Fibroblast of skin of right quadriceps (primary cell): ENCODE results near the gene GALNT7.

Experiments
- DNase-seq: peaks from one replicate; pipeline ENCODE4 v3.0.0-alpha.2; 2013

GALNT7 gene

GRCh38 chr4:173365359-173365996 is 196.9 kb downstream of the GALNT7 start:
- no peak for DNase-seq

GRCh38 chr4:173367285-173367684 is 198.7 kb downstream of the GALNT7 start:
- peak; percentile 2 for DNase-seq

GRCh38 chr4:173367946-173368345 is 199.3 kb downstream of the GALNT7 start:
- peak; percentile 10 for DNase-seq

- no peak for DNase-seq
Measured at GRCh38 chr4:173370130-173370476, 201.5 kb downstream of the GALNT7 start.

- peak; percentile 99 for DNase-seq
Measured at GRCh38 chr4:173370477-173371291, 202.1 kb downstream of the GALNT7 start, which contains the start of gene SAP30. Gene SAP30, plus strand, starts transcription at chr4:173370954. Its CDS starts 229 bp downstream, at chr4:173371183.

GRCh38 chr4:173371292-173372192 is 202.9 kb downstream of the GALNT7 start:
- DNase-seq: peak; percentile 71
